ENCODE results near the gene PACS2.

The PACS2 gene

DNA sequence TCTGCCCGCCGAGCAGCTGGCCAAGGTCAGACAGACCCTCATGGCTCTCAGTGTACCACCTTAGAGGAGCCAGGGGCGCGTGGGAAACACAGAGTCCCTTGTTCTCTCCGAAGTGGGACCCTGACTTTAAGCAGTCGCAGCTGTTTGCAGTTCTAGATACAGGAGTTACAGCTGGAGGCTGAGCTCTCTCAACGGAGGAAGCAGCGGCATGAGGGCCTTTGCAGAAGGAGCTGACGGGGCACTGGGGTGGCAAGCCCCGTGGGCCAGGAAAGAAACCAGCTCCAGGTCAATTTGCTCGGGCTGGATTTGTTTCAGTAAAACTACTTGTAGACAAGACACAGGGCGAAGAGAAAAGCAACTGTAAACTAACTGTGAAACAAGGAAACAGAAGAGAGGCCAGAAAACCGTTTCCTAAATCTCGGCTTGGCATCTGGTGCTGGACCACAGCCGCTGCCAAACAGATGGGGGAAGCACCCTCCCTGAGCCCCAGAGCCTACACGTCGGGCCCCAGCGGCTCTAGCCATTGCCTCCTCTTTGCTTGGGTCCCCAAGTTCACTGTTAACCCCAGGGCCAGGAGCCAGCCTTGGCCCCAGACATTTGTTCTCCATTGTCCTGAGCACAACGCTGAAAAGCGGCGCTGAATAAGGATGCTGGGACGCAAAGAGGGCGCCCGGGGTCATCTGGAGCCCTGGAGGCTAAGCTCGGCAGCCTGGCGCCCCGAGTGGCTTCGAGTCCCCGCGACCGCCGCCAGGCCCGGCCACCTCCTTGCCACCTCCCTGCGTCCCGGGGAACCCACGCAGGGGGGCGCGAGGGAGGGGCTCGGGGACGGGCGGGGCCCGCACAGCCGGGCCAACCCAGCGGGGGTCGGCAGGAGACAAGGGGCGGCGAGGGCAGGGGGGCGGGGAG is 914 bp upstream of the PACS2 start:
- no CpG with 5 or more reads among the region's 48 CpGs for WGBS (ENCODE audit: extremely low coverage, insufficient coverage, low lambda C conversion rate)
- Histone ChIP-seq H3K4ac (ENCODE audit: low read depth, low read length) (peak overlapping the region; percentile 82), H3K23ac (ENCODE audit: low read length) (no peak overlapping the region), H4K8ac (ENCODE audit: low read depth, low read length) (no peak overlapping the region), H3K79me1 (ENCODE audit: low read length) (peaks cover 10% of the 10 kb centered on the region), H3K18ac (ENCODE audit: low read length) (peak overlapping the region; percentile 84), H3K27ac (ENCODE audit: low read depth, low read length) (no peak overlapping the region), H3K56ac (ENCODE audit: low read length) (peak overlapping the region; percentile 68), H4K5ac (ENCODE audit: low read length) (no peak overlapping the region), H3K9ac (ENCODE audit: low read length) (peak overlapping the region; percentile 45), H2AK5ac (ENCODE audit: low read length) (no peak overlapping the region), H3K79me2 (ENCODE audit: control insufficient read depth, insufficient read depth, low read length) (peaks cover 15% of the 10 kb centered on the region), H2BK5ac (ENCODE audit: low read length) (no peak overlapping the region), H3K4me3 (ENCODE audit: low read length) (no peak overlapping the region), H3K4me2 (ENCODE audit: low read length) (peak overlapping the region; percentile 9), H2BK120ac (ENCODE audit: low read depth, low read length) (no peak overlapping the region), H2BK15ac (replicated peaks; ENCODE audit: low read depth) (no peak overlapping the region), H3K4me1 (ENCODE audit: control insufficient read depth, low read depth, low read length) (peaks cover 3% of the 10 kb centered on the region), H3K27me3 (ENCODE audit: insufficient read depth, low read length, poor library complexity) (no peaks in the 10 kb centered on the region), H3K36me3 (ENCODE audit: control insufficient read depth, insufficient read depth, low read length) (no peaks in the 10 kb centered on the region)
- no peak for DNase-seq

DNA sequence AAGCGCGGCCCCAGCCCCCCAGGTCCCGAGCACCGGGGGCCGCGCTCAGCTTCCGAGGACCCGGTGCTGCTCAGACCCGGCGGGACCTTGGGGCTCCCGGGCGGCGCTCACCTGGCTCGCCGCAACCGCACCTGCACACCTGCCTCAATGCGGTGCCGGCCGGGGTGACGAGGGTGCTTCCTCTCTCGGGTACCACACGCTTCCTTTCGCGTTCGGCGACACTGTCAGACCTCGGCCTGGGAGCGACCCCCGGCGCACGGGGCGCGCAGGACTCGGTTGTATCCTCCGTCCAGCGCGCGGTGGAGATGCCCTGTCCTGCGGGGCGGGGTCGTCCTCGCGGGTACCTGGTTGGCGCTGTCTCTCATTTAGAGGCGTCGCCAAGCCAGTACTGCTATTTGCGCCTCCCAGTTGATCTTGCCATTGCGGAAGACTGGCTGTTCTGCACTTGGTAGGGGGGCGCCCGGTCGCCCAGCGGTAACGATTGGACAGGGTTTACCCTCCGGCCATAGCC is 718 bp downstream of the PACS2 start:
- H3K27ac ChIP-seq (ENCODE audit: low read depth, low read length) = no peak overlapping the region
- H4K5ac ChIP-seq (ENCODE audit: low read length) = no peak overlapping the region
- H3K27me3 ChIP-seq (ENCODE audit: insufficient read depth, low read length, poor library complexity) = no peaks in the 10 kb centered on the region
- H3K9ac ChIP-seq (ENCODE audit: low read length) = peak overlapping the region; percentile 57
- H3K79me2 ChIP-seq (ENCODE audit: control insufficient read depth, insufficient read depth, low read length) = peaks cover 15% of the 10 kb centered on the region
- peak overlapping the region; percentile 75 for H3K18ac ChIP-seq (ENCODE audit: low read length)
- H2BK120ac ChIP-seq (ENCODE audit: low read depth, low read length) = no peak overlapping the region
- H3K4me2 ChIP-seq (ENCODE audit: low read length) = peak overlapping the region; percentile 86
- H2AK5ac ChIP-seq (ENCODE audit: low read length) = no peak overlapping the region
- peak overlapping the region; percentile 39 for H3K4me3 ChIP-seq (ENCODE audit: low read length)
- H3K56ac ChIP-seq (ENCODE audit: low read length) = peak overlapping the region; percentile 81
- DNase-seq = peak; percentile 38
- peaks cover 10% of the 10 kb centered on the region for H3K79me1 ChIP-seq (ENCODE audit: low read length)
- no peaks in the 10 kb centered on the region for H3K36me3 ChIP-seq (ENCODE audit: control insufficient read depth, insufficient read depth, low read length)
- H3K4ac ChIP-seq (ENCODE audit: low read depth, low read length) = no peak overlapping the region
- H3K23ac ChIP-seq (ENCODE audit: low read length) = no peak overlapping the region
- WGBS (ENCODE audit: extremely low coverage, insufficient coverage, low lambda C conversion rate) = no CpG with 5 or more reads among the region's 54 CpGs
- H2BK5ac ChIP-seq (ENCODE audit: low read length) = no peak overlapping the region
- H3K4me1 ChIP-seq (ENCODE audit: control insufficient read depth, low read depth, low read length) = peaks cover 3% of the 10 kb centered on the region
- no peak overlapping the region for H2BK15ac ChIP-seq (replicated peaks; ENCODE audit: low read depth)
- no peak overlapping the region for H4K8ac ChIP-seq (ENCODE audit: low read depth, low read length)

DNA sequence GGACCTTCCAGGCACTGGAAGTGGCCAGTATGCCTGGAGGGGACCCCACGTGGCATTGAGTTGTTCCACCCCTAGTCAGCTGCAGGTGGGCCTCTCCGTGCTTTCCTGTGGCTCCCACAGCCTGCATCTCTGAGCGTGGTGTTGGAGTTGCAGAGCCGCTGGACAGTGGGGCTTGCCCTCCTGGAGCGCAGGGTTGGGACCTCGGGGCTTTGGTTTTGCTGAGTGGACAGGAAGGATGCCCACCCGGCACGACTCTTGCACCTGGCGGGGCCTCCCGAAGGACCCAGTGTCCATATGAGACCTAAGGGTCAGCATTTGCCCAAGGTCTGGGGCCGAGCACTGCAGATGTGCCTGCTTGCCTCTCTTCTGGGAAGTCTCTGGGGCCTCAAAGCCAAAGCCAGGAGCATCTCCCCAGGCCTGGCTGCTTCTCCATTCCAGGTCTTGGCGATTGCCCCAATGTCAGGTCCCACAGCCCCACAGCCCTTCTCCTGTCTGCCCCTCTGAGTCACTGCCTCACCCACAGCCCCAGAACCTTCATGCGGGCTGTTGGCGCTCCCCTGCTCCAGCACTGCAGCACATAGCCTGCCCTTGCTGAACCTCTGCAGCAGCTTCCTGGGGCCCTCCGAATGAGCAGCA is 1.5 kb downstream of the PACS2 start:
- Histone ChIP-seq H3K79me1 (ENCODE audit: low read length) (peaks cover 11% of the 10 kb centered on the region), H3K18ac (ENCODE audit: low read length) (no peak overlapping the region), H2BK120ac (ENCODE audit: low read depth, low read length) (no peak overlapping the region), H3K79me2 (ENCODE audit: control insufficient read depth, insufficient read depth, low read length) (peaks cover 18% of the 10 kb centered on the region), H4K8ac (ENCODE audit: low read depth, low read length) (no peak overlapping the region), H3K56ac (ENCODE audit: low read length) (peak overlapping the region; percentile 58), H3K4ac (ENCODE audit: low read depth, low read length) (no peak overlapping the region), H3K27ac (ENCODE audit: low read depth, low read length) (no peak overlapping the region), H4K5ac (ENCODE audit: low read length) (no peak overlapping the region), H3K27me3 (ENCODE audit: insufficient read depth, low read length, poor library complexity) (no peaks in the 10 kb centered on the region), H3K4me3 (ENCODE audit: low read length) (no peak overlapping the region), H3K4me2 (ENCODE audit: low read length) (peak overlapping the region; percentile 86), H3K4me1 (ENCODE audit: control insufficient read depth, low read depth, low read length) (peaks cover 3% of the 10 kb centered on the region), H2BK5ac (ENCODE audit: low read length) (no peak overlapping the region), H3K36me3 (ENCODE audit: control insufficient read depth, insufficient read depth, low read length) (no peaks in the 10 kb centered on the region), H3K23ac (ENCODE audit: low read length) (peak overlapping the region; percentile 67), H3K9ac (ENCODE audit: low read length) (peak overlapping the region; percentile 23), H2AK5ac (ENCODE audit: low read length) (no peak overlapping the region), H2BK15ac (replicated peaks; ENCODE audit: low read depth) (no peak overlapping the region)
- no peak for DNase-seq
- no CpG with 5 or more reads among the region's 15 CpGs for WGBS (ENCODE audit: extremely low coverage, insufficient coverage, low lambda C conversion rate)

DNA sequence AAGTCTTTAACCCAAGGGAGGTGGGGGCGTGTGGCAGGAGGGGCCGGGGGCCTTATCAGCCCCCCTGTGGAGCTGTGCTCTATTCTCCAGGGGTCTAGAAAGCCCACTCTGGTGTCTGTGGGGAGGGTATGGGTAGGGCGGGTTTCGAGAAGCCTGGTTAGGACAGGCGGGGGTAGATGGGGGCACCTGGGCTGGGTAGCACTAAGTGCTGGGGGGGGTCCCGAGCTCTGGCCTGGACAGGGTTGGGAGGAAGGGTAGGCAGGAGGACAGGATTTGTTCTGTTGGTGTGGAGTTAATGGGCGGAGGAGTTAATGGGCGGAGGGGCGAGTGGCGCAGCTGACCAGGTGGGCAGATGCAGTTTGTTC is 2.0 kb downstream of the PACS2 start:
- Histone ChIP-seq H3K9ac (ENCODE audit: low read length) (no peak overlapping the region), H3K56ac (ENCODE audit: low read length) (no peak overlapping the region), H3K27me3 (ENCODE audit: insufficient read depth, low read length, poor library complexity) (no peaks in the 10 kb centered on the region), H2BK120ac (ENCODE audit: low read depth, low read length) (no peak overlapping the region), H4K8ac (ENCODE audit: low read depth, low read length) (no peak overlapping the region), H3K4ac (ENCODE audit: low read depth, low read length) (no peak overlapping the region), H3K4me2 (ENCODE audit: low read length) (no peak overlapping the region), H3K4me1 (ENCODE audit: control insufficient read depth, low read depth, low read length) (peaks cover 3% of the 10 kb centered on the region), H3K79me1 (ENCODE audit: low read length) (peaks cover 11% of the 10 kb centered on the region), H3K27ac (ENCODE audit: low read depth, low read length) (no peak overlapping the region), H3K36me3 (ENCODE audit: control insufficient read depth, insufficient read depth, low read length) (no peaks in the 10 kb centered on the region), H3K79me2 (ENCODE audit: control insufficient read depth, insufficient read depth, low read length) (peaks cover 18% of the 10 kb centered on the region), H3K23ac (ENCODE audit: low read length) (no peak overlapping the region), H3K4me3 (ENCODE audit: low read length) (no peak overlapping the region), H4K5ac (ENCODE audit: low read length) (no peak overlapping the region), H2BK15ac (replicated peaks; ENCODE audit: low read depth) (no peak overlapping the region), H2BK5ac (ENCODE audit: low read length) (no peak overlapping the region), H3K18ac (ENCODE audit: low read length) (no peak overlapping the region), H2AK5ac (ENCODE audit: low read length) (no peak overlapping the region)
- no CpG with 5 or more reads among the region's 10 CpGs for WGBS (ENCODE audit: extremely low coverage, insufficient coverage, low lambda C conversion rate)
- DNase-seq = no peak

DNA sequence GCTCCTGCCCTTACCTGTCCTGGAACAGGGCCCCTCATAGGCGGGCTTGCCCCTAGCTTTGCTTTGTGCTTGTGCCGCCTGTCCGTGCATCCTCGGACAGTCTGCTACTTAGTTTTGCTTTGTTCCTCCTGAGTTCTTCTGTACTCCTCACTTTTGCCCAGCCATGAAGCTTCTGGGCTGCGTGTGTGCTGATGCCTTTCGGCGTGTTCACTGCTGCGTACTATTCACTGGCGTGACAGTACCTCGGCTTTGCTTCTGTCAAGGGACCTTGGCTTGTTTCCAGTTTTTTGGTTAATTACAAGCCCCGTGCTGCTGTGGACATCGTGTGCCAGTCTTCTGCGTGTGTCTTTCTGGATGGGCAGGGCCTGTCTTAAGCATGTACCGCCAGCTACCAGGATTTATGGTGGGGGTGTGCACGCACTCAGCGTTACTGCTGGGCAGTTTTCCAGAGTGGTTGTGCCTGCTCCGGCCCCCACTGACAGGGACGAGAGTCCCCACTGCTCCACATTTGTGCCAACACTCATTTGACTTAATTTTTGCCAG is 2.5 kb downstream of the PACS2 start:
- no peak overlapping the region for H3K23ac ChIP-seq (ENCODE audit: low read length)
- WGBS (ENCODE audit: extremely low coverage, insufficient coverage, low lambda C conversion rate) = no CpG with 5 or more reads among the region's 18 CpGs
- H3K4me2 ChIP-seq (ENCODE audit: low read length) = no peak overlapping the region
- H3K56ac ChIP-seq (ENCODE audit: low read length) = no peak overlapping the region
- no peak overlapping the region for H2BK120ac ChIP-seq (ENCODE audit: low read depth, low read length)
- no peak overlapping the region for H3K4me3 ChIP-seq (ENCODE audit: low read length)
- H3K27ac ChIP-seq (ENCODE audit: low read depth, low read length) = no peak overlapping the region
- H3K27me3 ChIP-seq (ENCODE audit: insufficient read depth, low read length, poor library complexity) = no peaks in the 10 kb centered on the region
- H3K79me1 ChIP-seq (ENCODE audit: low read length) = peaks cover 11% of the 10 kb centered on the region
- no peak overlapping the region for H3K9ac ChIP-seq (ENCODE audit: low read length)
- no peak overlapping the region for H2BK5ac ChIP-seq (ENCODE audit: low read length)
- peaks cover 18% of the 10 kb centered on the region for H3K79me2 ChIP-seq (ENCODE audit: control insufficient read depth, insufficient read depth, low read length)
- H4K5ac ChIP-seq (ENCODE audit: low read length) = no peak overlapping the region
- no peaks in the 10 kb centered on the region for H3K36me3 ChIP-seq (ENCODE audit: control insufficient read depth, insufficient read depth, low read length)
- no peak overlapping the region for H2BK15ac ChIP-seq (replicated peaks; ENCODE audit: low read depth)
- peaks cover 3% of the 10 kb centered on the region for H3K4me1 ChIP-seq (ENCODE audit: control insufficient read depth, low read depth, low read length)
- no peak for DNase-seq
- H3K18ac ChIP-seq (ENCODE audit: low read length) = no peak overlapping the region
- H4K8ac ChIP-seq (ENCODE audit: low read depth, low read length) = no peak overlapping the region
- no peak overlapping the region for H2AK5ac ChIP-seq (ENCODE audit: low read length)
- no peak overlapping the region for H3K4ac ChIP-seq (ENCODE audit: low read depth, low read length)
